ENCODE data around the gene ZNF580.
A peak's percentile ranks its signal among the peaks of the same experiment; 100 is the strongest.

ZNF580 gene

DNA sequence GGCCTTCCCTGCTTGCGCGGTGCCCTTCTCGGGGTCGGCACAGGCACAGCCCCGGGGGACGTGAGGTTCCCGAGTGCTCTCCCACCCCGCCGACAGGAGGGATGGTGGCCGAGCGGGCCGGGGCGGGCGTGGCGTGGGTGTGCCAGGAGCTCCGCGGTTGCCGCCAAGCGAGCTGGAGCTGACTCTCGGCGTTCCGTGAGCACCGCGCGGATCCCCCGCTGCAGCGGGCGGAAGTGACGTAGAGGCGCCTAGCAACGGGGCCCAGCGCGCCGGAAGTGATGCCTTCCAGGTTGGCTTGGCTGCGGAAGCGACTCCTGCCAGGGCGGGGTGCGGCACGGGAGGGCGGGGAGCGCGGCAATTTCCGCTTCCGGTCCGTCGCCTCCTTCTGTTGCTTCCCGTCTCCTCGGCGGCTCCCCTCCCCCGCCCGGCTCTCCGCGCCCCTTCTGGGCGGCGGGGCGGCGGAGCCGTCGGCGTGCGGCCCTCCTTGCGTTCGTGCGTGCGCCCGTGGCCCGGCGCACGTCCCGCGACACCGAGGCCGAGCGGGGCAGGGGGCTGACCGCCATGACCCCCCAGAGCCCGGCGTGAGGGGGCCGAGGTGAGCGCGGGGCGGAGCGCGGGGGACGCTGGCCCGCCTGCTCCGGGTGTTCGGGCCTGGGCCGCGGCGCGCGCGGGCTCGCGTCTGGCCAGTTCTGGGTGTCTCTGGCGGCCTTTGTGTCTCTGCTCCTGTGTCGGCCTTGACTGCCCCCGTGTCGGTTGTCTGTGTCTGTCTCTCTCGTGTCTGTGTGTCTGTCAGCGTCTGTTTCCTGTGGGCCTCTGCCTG, 34.2 kb downstream of the ZNF580 start, which contains the start of gene EPN1:
TSS of gene EPN1 (plus strand) at position 386 of the 820 bp plus-strand sequence. CDS start 3,402 bp downstream, outside the sequence.
- ATAC-seq, result peak; percentile 79
- TF ChIP-seq, protein P1, sequence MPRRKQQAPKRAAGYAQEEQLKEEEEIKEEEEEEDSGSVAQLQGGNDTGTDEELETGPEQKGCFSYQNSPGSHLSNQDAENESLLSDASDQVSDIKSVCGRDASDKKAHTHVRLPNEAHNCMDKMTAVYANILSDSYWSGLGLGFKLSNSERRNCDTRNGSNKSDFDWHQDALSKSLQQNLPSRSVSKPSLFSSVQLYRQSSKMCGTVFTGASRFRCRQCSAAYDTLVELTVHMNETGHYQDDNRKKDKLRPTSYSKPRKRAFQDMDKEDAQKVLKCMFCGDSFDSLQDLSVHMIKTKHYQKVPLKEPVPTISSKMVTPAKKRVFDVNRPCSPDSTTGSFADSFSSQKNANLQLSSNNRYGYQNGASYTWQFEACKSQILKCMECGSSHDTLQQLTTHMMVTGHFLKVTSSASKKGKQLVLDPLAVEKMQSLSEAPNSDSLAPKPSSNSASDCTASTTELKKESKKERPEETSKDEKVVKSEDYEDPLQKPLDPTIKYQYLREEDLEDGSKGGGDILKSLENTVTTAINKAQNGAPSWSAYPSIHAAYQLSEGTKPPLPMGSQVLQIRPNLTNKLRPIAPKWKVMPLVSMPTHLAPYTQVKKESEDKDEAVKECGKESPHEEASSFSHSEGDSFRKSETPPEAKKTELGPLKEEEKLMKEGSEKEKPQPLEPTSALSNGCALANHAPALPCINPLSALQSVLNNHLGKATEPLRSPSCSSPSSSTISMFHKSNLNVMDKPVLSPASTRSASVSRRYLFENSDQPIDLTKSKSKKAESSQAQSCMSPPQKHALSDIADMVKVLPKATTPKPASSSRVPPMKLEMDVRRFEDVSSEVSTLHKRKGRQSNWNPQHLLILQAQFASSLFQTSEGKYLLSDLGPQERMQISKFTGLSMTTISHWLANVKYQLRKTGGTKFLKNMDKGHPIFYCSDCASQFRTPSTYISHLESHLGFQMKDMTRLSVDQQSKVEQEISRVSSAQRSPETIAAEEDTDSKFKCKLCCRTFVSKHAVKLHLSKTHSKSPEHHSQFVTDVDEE (CRISPR knock-in tag; IDR thresholded peaks at IDR 0.05), result 0 out of 2 replicates have a peak, but pooled peaks have one; percentile 33
- TF ChIP-seq ESRRG (CRISPR knock-in tag; IDR thresholded peaks at IDR 0.05), result no peak

DNA sequence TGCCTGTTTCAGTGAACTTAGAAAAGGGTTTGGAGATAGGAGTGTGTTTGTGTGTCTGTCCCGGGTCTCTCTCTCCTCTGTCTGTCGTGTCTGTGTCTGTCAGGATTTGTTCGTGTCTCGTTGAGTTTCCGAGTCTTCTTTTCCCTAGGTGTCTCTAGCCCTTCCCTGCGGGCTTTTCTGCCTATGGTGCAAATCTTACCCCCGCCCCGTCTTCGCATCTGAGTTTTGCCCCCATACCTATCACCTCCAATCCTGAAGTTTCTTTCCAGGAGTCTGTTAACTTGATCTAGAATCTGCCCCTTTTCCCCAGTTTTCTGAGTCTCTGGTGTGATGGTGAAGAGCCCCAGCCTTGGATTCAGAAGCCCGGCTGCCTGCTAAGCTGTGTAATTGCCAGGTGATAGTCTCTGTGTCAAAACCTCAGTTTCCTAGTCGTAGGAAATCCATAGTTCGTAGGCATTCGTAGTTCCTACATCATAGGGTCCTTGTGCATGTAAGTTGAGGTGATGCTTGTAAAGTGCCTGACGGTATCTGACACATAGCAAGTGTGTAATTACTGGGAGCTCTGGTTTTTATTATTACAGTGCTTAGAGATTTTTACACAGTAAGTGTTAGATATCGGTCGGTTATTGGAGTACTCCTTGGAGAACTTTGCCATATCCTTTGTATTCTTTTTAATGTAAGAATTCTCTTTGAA, 35.0 kb downstream of the ZNF580 start:
- ATAC-seq, result no peak
- TF ChIP-seq CSDC2 (CRISPR knock-in tag; IDR thresholded peaks at IDR 0.05), result no peak
- TF ChIP-seq ISL1 (CRISPR knock-in tag; IDR thresholded peaks at IDR 0.05), result no peak
- TF ChIP-seq BACH2 (CRISPR knock-in tag; IDR thresholded peaks at IDR 0.05; ENCODE audit: borderline replicate concordance), result no peak
- no peak for TF ChIP-seq TOX (CRISPR knock-in tag; IDR thresholded peaks at IDR 0.05; ENCODE audit: borderline replicate concordance)
- no peak for TF ChIP-seq TCF4 (CRISPR knock-in tag; IDR thresholded peaks at IDR 0.05; ENCODE audit: borderline replicate concordance)
- no peak for TF ChIP-seq ESRRG (CRISPR knock-in tag; IDR thresholded peaks at IDR 0.05)
- TF ChIP-seq, protein P2, sequence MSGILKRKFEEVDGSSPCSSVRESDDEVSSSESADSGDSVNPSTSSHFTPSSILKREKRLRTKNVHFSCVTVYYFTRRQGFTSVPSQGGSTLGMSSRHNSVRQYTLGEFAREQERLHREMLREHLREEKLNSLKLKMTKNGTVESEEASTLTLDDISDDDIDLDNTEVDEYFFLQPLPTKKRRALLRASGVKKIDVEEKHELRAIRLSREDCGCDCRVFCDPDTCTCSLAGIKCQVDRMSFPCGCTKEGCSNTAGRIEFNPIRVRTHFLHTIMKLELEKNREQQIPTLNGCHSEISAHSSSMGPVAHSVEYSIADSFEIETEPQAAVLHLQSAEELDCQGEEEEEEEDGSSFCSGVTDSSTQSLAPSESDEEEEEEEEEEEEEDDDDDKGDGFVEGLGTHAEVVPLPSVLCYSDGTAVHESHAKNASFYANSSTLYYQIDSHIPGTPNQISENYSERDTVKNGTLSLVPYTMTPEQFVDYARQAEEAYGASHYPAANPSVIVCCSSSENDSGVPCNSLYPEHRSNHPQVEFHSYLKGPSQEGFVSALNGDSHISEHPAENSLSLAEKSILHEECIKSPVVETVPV (CRISPR knock-in tag; IDR thresholded peaks at IDR 0.05), result no peak
- no peak for TF ChIP-seq ZNF70 (CRISPR knock-in tag; IDR thresholded peaks at IDR 0.05)

DNA sequence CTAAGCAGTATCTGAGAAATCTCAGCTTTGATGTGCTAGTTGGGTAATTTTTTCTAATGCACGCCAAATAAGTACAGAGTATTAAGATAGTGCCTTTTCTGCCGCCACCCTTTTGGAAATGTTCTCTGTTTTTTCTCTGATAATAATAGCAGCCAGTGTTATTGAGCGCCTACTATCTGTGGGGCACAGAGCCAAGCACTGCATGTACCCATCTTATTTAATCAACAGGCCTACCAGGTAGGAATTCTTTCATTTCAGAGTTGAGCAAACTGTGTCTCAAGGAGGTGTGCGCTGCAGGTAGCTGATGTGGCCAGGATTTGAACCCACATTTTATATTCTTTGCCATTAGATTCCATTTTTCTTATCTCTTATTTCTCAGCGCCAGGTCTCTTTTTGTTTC, 35.6 kb downstream of the ZNF580 start:
- ATAC-seq, result no peak

DNA sequence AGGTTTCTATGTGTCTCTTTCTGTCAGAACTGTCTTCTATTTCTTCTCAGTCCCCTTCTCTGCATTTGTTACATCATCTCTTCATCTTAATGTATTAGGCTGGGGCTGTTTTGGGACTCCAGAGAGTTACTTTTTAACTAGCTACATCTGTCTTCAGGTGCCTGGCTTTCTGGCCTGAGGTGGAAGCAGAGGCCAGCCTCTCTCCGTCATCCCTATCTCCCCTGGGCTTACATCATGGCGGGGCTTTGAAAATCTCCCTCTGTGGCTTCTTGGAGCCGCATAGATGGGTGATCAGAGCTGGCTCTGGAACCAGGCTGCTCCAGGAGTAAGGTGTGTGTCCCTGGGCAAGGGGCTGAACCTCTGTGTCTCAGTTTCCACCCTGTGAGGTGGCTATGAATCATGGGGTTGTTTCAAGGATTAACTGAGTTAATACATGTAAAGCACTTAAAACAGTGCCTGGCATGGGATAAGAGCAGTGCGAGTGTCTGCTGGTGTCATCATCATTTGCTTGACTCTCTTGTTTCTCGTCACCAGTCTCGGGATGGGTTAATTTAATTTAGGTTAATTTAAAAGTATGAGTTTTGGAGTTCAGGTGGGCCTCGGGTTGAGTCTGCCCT, 36.2 kb downstream of the ZNF580 start:
- ATAC-seq, result no peak
- TF ChIP-seq, protein P3, sequence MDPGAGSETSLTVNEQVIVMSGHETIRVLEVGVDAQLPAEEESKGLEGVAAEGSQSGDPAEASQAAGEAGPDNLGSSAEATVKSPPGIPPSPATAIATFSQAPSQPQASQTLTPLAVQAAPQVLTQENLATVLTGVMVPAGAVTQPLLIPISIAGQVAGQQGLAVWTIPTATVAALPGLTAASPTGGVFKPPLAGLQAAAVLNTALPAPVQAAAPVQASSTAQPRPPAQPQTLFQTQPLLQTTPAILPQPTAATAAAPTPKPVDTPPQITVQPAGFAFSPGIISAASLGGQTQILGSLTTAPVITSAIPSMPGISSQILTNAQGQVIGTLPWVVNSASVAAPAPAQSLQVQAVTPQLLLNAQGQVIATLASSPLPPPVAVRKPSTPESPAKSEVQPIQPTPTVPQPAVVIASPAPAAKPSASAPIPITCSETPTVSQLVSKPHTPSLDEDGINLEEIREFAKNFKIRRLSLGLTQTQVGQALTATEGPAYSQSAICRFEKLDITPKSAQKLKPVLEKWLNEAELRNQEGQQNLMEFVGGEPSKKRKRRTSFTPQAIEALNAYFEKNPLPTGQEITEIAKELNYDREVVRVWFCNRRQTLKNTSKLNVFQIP (CRISPR knock-in tag; IDR thresholded peaks at IDR 0.05; ENCODE audit: borderline replicate concordance, low read depth), result no peak
- TF ChIP-seq GLIS3 (CRISPR knock-in tag; IDR thresholded peaks at IDR 0.05) (no peak), ZFP3 (CRISPR knock-in tag; IDR thresholded peaks at IDR 0.05) (no peak), TOX (CRISPR knock-in tag; IDR thresholded peaks at IDR 0.05; ENCODE audit: borderline replicate concordance) (no peak), SNAI2 (CRISPR knock-in tag; IDR thresholded peaks at IDR 0.05) (no peak), OSR1 (CRISPR knock-in tag; IDR thresholded peaks at IDR 0.05) (no peak), ARNTL (CRISPR knock-in tag; IDR thresholded peaks at IDR 0.05; ENCODE audit: borderline replicate concordance, low read depth) (no peak), ZNF565 (CRISPR knock-in tag; conservative IDR thresholded peaks at IDR 0.05; ENCODE audit: low read depth) (no peak), RARB (CRISPR knock-in tag; IDR thresholded peaks at IDR 0.05) (no peak), PPARA (CRISPR knock-in tag; IDR thresholded peaks at IDR 0.05; ENCODE audit: borderline replicate concordance) (no peak)
- TF ChIP-seq, protein P4, sequence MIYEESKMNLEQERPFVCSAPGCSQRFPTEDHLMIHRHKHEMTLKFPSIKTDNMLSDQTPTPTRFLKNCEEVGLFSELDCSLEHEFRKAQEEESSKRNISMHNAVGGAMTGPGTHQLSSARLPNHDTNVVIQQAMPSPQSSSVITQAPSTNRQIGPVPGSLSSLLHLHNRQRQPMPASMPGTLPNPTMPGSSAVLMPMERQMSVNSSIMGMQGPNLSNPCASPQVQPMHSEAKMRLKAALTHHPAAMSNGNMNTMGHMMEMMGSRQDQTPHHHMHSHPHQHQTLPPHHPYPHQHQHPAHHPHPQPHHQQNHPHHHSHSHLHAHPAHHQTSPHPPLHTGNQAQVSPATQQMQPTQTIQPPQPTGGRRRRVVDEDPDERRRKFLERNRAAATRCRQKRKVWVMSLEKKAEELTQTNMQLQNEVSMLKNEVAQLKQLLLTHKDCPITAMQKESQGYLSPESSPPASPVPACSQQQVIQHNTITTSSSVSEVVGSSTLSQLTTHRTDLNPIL (CRISPR knock-in tag; IDR thresholded peaks at IDR 0.05; ENCODE audit: low read depth), result no peak

More for the DNA sequence above, 35.6 kb downstream of the ZNF580 start:
- TF ChIP-seq TOX (CRISPR knock-in tag; IDR thresholded peaks at IDR 0.05; ENCODE audit: borderline replicate concordance) (no peak), OSR1 (CRISPR knock-in tag; IDR thresholded peaks at IDR 0.05) (no peak), ZNF8 (CRISPR knock-in tag; IDR thresholded peaks at IDR 0.05) (no peak), SNAI2 (CRISPR knock-in tag; IDR thresholded peaks at IDR 0.05) (no peak), ZNF70 (CRISPR knock-in tag; IDR thresholded peaks at IDR 0.05) (no peak), ESRRG (CRISPR knock-in tag; IDR thresholded peaks at IDR 0.05) (no peak), CSDC2 (CRISPR knock-in tag; IDR thresholded peaks at IDR 0.05) (no peak), ZFP30 (CRISPR knock-in tag; IDR thresholded peaks at IDR 0.05) (no peak), ZFP3 (CRISPR knock-in tag; IDR thresholded peaks at IDR 0.05) (no peak), RARB (CRISPR knock-in tag; IDR thresholded peaks at IDR 0.05) (no peak)
- TF ChIP-seq, protein P1 (CRISPR knock-in tag; IDR thresholded peaks at IDR 0.05), result no peak
